HG03280 (cell line): ENCODE measurements around the gene SIL1.

Experiments used
- ATAC-seq: cut with Tn5 transposase; IDR thresholded peaks from one replicate; pipeline ENCODE4 v1.9.1; 2021; ENCODE audit warnings: mild to moderate bottlenecking, moderate library complexity; ENCODE audit not compliant: unreplicated experiment

Gene SIL1

GRCh38 chr5:138947780-138948179, 250.4 kb downstream of the SIL1 start:
- ATAC-seq: no peak

- no peak for ATAC-seq
Measured at GRCh38 chr5:138946831-138947560, 251.2 kb downstream of the SIL1 start.

GRCh38 chr5:138946241-138946623, 251.9 kb downstream of the SIL1 start:
- ATAC-seq: no peak

- no peak for ATAC-seq
Measured at GRCh38 chr5:138945421-138946240, 252.5 kb downstream of the SIL1 start.

- ATAC-seq: no peak
Measured at GRCh38 chr5:138944527-138945322, 253.4 kb downstream of the SIL1 start.

GRCh38 chr5:138943599-138944173, 254.5 kb downstream of the SIL1 start:
- no peak for ATAC-seq

GRCh38 chr5:138942861-138943260, 255.3 kb downstream of the SIL1 start:
- ATAC-seq: no peak

- no peak for ATAC-seq
Measured at GRCh38 chr5:138942066-138942465, 256.1 kb downstream of the SIL1 start.

- ATAC-seq: no peak
Measured at GRCh38 chr5:138938526-138938925, 259.6 kb downstream of the SIL1 start.

- no peak for ATAC-seq
Measured at GRCh38 chr5:138937392-138938387, 260.5 kb downstream of the SIL1 start.

GRCh38 chr5:138936968-138937345, 261.2 kb downstream of the SIL1 start:
- ATAC-seq: no peak

GRCh38 chr5:138936225-138936967, 261.8 kb downstream of the SIL1 start:
- ATAC-seq: no peak

GRCh38 chr5:138935466-138935865, 262.7 kb downstream of the SIL1 start:
- no peak for ATAC-seq

GRCh38 chr5:138934971-138935370, 263.2 kb downstream of the SIL1 start:
- no peak for ATAC-seq

GRCh38 chr5:138933522-138934290, 264.5 kb downstream of the SIL1 start:
- no peak for ATAC-seq

GRCh38 chr5:138932171-138932810, 265.9 kb downstream of the SIL1 start:
- no peak for ATAC-seq

- no peak for ATAC-seq
Measured at GRCh38 chr5:138930371-138931097, 267.6 kb downstream of the SIL1 start.
